ENCODE measurements around the gene MN1. TPM values are rescaled to one million over a fixed set of nuclear protein-coding genes. Genes with fewer than 3 reads are reported as not detected.

The MN1 gene
- total and polyA plus RNA-seq, 7 donors: under 0.01 to 21.3 (median 6.4) TPM

DNA sequence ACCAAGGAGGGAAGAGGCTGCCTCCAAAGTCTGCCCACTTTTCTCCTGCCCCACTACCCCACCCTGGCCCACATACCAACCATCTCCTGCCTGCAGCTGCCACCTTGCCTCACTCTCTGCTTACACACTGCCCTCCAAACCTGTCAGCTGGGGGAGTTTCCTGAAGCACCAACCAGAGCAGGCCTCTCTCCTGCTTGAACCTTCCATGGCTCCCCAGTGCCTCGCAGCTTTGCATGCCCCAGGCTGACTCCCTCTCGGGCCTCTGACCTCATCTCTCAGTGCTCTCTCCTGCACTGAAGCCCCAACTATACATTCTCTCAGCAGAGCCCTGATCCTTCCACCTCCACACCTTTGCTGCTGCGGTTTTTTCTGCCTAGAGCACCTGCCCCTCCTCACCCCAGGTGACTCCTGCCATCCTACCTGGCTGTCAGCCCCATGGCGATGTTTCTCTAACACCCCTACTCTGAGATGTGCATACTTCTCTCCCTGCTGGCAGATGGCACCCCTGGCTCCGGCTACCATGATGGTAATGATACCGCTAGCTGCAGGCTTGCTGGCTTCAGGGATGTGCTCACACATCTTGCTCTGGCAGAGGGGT is 43.5 kb downstream of the MN1 start:
- WGBS, 2 donors: 76 to 89% methylated on average over 6 of the region's 6 CpGs
- peak overlapping the region in 2 of 4 donors; percentile 60 to 79 for H3K27ac ChIP-seq

DNA sequence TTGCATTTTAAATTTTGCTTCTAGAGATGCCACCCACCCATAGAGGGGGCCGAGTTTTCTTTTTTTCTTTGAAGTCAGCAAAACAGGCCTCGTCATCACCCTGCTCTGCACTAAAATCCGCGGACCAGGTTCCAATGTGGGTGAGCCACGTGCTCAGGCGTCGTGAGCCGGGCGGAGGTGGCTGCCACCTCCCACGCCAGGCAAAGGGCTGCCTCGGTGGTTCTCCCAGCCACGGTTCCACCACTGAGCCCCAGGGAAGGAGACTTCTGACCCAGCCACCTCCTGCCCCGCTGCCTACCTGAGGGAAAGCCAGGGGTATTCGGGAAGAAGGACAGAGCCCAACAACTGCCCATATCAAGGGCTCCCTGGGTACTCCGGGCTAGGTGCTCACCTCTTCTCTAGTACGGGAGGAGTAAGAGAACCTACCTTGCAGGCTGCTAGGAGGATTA is 45.3 kb downstream of the MN1 start:
- Histone ChIP-seq H3K27me3 (no peaks in the 10 kb centered on the region), H3K4me3 (no peak overlapping the region), H3K9me3 (no peaks in the 10 kb centered on the region), H3K27ac (peak overlapping the region in 2 of 4 donors; percentile 79 to 81), H3K4me1 (peaks cover 0 to 37% (median 14%) of the 10 kb centered on the region in 4 donors), H3K36me3 (no peaks in the 10 kb centered on the region)
- WGBS, 2 donors: 85 to 90% methylated on average over 16 of the region's 16 CpGs
- TF ChIP-seq POLR2AphosphoS5 (IDR thresholded peaks at IDR 0.05): no peak
- TF ChIP-seq POLR2A (IDR thresholded peaks at IDR 0.05): no peak
- TF ChIP-seq, protein P1, sequence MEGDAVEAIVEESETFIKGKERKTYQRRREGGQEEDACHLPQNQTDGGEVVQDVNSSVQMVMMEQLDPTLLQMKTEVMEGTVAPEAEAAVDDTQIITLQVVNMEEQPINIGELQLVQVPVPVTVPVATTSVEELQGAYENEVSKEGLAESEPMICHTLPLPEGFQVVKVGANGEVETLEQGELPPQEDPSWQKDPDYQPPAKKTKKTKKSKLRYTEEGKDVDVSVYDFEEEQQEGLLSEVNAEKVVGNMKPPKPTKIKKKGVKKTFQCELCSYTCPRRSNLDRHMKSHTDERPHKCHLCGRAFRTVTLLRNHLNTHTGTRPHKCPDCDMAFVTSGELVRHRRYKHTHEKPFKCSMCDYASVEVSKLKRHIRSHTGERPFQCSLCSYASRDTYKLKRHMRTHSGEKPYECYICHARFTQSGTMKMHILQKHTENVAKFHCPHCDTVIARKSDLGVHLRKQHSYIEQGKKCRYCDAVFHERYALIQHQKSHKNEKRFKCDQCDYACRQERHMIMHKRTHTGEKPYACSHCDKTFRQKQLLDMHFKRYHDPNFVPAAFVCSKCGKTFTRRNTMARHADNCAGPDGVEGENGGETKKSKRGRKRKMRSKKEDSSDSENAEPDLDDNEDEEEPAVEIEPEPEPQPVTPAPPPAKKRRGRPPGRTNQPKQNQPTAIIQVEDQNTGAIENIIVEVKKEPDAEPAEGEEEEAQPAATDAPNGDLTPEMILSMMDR (IDR thresholded peaks at IDR 0.05): no peak
- no peak for TF ChIP-seq EP300 (IDR thresholded peaks at IDR 0.05)
- DNase-seq: no peak
- intact Hi-C loops (cut with DNase I): no loop called here

More for the DNA sequence above, 43.5 kb downstream of the MN1 start:
- no peak overlapping the region for H3K4me3 ChIP-seq
- H3K36me3 ChIP-seq: no peaks in the 10 kb centered on the region
- no peak for DNase-seq
- H3K4me1 ChIP-seq: peaks cover 0 to 35% (median 9%) of the 10 kb centered on the region in 4 donors
- H3K9me3 ChIP-seq: no peaks in the 10 kb centered on the region
- no peaks in the 10 kb centered on the region for H3K27me3 ChIP-seq
- intact Hi-C loops (cut with DNase I): no loop called here
- no peak for TF ChIP-seq EP300 (IDR thresholded peaks at IDR 0.05)
- no peak for TF ChIP-seq POLR2AphosphoS5 (IDR thresholded peaks at IDR 0.05)
- no peak for TF ChIP-seq POLR2A (IDR thresholded peaks at IDR 0.05)

DNA sequence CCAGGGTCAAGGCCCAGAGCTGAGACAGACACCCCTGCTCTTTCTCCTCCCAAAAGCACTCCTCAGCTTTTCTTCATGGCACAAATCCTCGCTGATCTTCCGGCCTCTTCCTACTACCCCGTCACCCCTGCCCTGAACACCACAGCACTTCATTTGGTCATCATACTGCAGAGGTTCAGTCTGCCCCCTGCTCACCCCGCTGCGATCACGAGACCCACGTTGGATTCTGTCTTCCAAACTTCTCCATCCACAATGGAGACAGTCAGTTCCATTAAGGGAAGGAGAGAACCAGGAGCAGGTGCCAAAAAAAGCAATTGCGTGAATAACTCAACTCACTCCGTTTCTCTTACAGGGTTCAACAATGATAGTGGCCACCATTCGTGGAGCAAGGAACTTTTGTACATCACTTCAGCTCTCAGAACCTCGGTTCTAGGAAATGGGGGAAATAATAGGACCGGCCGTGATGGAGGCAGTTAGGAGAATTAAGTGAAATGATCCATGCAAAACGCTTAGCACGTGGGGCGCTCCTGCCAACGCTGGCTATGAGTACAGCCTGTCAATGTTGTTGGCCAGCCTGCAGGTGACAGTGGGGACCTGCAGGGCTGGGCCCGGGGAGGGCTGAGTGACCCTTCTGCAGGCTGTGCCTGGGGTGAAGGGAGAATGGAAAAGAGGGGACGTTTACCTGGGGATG is 45.9 kb downstream of the MN1 start:
- TF ChIP-seq EP300 (IDR thresholded peaks at IDR 0.05) (no peak), POLR2AphosphoS5 (IDR thresholded peaks at IDR 0.05) (no peak), POLR2A (IDR thresholded peaks at IDR 0.05) (no peak)
- TF ChIP-seq, protein P1 (IDR thresholded peaks at IDR 0.05): no peak
- intact Hi-C loops (cut with DNase I): no loop called here
- H3K4me3 ChIP-seq: no peak overlapping the region
- H3K4me1 ChIP-seq: peaks cover 0 to 42% (median 17%) of the 10 kb centered on the region in 4 donors
- H3K27me3 ChIP-seq: no peaks in the 10 kb centered on the region
- WGBS, 2 donors: 76 to 84% methylated on average over 19 of the region's 19 CpGs
- H3K36me3 ChIP-seq: no peaks in the 10 kb centered on the region
- no peaks in the 10 kb centered on the region for H3K9me3 ChIP-seq
- peak overlapping the region; percentile 59 to 81 (median 69) for H3K27ac ChIP-seq
- no peak for DNase-seq

DNA sequence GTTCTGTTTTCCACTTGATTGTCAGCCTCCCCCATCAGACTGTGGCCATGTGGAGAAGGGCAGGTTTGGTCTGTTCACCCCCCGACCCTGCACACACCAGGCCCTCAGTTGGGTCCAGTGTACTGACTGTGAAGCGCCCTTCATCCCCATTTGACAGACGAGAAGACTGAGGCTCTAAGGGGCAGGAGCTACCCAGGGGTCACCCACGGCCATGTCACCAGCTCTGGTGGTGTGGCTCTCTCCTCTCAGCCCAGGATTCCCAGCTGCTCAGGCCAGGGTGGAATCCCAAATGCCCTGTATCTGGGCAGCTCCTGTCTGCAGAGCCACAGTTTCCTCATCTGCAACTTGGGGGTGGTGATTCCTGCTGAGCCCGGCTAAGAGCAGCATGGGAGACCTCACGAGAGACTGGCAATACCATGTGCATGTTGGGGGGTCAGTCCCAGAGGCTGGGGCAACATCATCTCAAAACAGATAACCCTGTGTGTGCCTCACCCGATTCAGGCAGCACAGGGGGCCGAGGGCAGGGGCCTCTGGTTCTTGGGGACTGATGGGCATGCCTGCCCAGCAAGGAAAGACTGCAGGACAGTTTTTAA is 46.6 kb downstream of the MN1 start:
- DNase-seq: no peak
- Histone ChIP-seq H3K9me3 (no peaks in the 10 kb centered on the region), H3K4me3 (no peak overlapping the region), H3K27ac (peak overlapping the region; percentile 59 to 81 (median 69)), H3K27me3 (no peaks in the 10 kb centered on the region), H3K4me1 (peaks cover 0 to 49% (median 23%) of the 10 kb centered on the region in 4 donors), H3K36me3 (no peaks in the 10 kb centered on the region)
- intact Hi-C loops (cut with DNase I): no loop called here
- WGBS, 2 donors: 68 to 88% methylated on average over 8 of the region's 8 CpGs
- TF ChIP-seq POLR2A (IDR thresholded peaks at IDR 0.05) (no peak), EP300 (IDR thresholded peaks at IDR 0.05) (no peak), POLR2AphosphoS5 (IDR thresholded peaks at IDR 0.05) (no peak)
- TF ChIP-seq, protein P1 (IDR thresholded peaks at IDR 0.05): no peak

Data from sigmoid colon (tissue), 7 donors.